ENCODE results near the gene ACLY. TPM values are rescaled to one million over a fixed set of nuclear protein-coding genes. Genes with fewer than 3 reads are reported as not detected.

The ACLY gene
- total and polyA plus RNA-seq, 2 of the 13 experiments (the other 11 are each of a cell fraction or from before 2014, with no cell fraction given), result 111 to 218 TPM

- no peak for TF ChIP-seq ZC3H4 (CRISPR knock-in tag; IDR thresholded peaks at IDR 0.05; ENCODE audit: borderline replicate concordance)
- TF ChIP-seq MED1 (CRISPR knock-in tag; IDR thresholded peaks at IDR 0.05), result peak; percentile 87
- peak; percentile 62; the same call in 1 of the 2 replicates for TF ChIP-seq HIVEP1 (CRISPR knock-in tag; IDR thresholded peaks at IDR 0.05)
- TF ChIP-seq USF2 (IDR thresholded peaks at IDR 0.05; ENCODE audit: low read depth, low read length), result no peak
- no peak for TF ChIP-seq USF2 (CRISPR knock-in tag; IDR thresholded peaks at IDR 0.05; ENCODE audit: borderline replicate concordance)
- peak; percentile 92 for TF ChIP-seq GFI1 (CRISPR knock-in tag; IDR thresholded peaks at IDR 0.05; ENCODE audit: borderline replicate concordance)
- no peak for TF ChIP-seq ATF1 (CRISPR knock-in tag; IDR thresholded peaks at IDR 0.05)
- no peak for TF ChIP-seq ZNF251 (CRISPR knock-in tag; IDR thresholded peaks at IDR 0.05)
- TF ChIP-seq NR1H2 (CRISPR knock-in tag; IDR thresholded peaks at IDR 0.05; ENCODE audit: borderline replicate concordance, low read depth), result no peak
- TF ChIP-seq MAFG (CRISPR knock-in tag; IDR thresholded peaks at IDR 0.05), result no peak
- TF ChIP-seq KDM3A (CRISPR knock-in tag; IDR thresholded peaks at IDR 0.05; ENCODE audit: low read depth), result peak; percentile 82
- TF ChIP-seq ZNF720 (CRISPR knock-in tag; IDR thresholded peaks at IDR 0.05), result no peak
- no peak; the same call in 1 of the 2 replicates for TF ChIP-seq DPF2 (CRISPR knock-in tag; IDR thresholded peaks at IDR 0.05; ENCODE audit: borderline replicate concordance, low read depth)
- no peak for TF ChIP-seq RBFOX2 (IDR thresholded peaks at IDR 0.05; ENCODE audit: low read depth, low read length)
- TF ChIP-seq ZNF234 (CRISPR knock-in tag; conservative IDR thresholded peaks at IDR 0.05), result no peak
- no peak for TF ChIP-seq ZNF275 (CRISPR knock-in tag; IDR thresholded peaks at IDR 0.05; ENCODE audit: borderline replicate concordance)
- TF ChIP-seq KLF15 (CRISPR knock-in tag; IDR thresholded peaks at IDR 0.05; ENCODE audit: borderline replicate concordance), result no peak
- TF ChIP-seq KDM1A (CRISPR knock-in tag; IDR thresholded peaks at IDR 0.05), result peak; percentile 95
- no peak for TF ChIP-seq ZZZ3 (CRISPR knock-in tag; IDR thresholded peaks at IDR 0.05; ENCODE audit: borderline replicate concordance)
- TF ChIP-seq ARID2 (CRISPR knock-in tag; IDR thresholded peaks at IDR 0.05; ENCODE audit: borderline replicate concordance), result peak; percentile 33; the same call in 1 of the 2 replicates
- no peak for TF ChIP-seq ZNF737 (CRISPR knock-in tag; IDR thresholded peaks at IDR 0.05; ENCODE audit: borderline replicate concordance)
- TF ChIP-seq RXRB (CRISPR knock-in tag; IDR thresholded peaks at IDR 0.05; ENCODE audit: borderline replicate concordance), result peak; percentile 88; the same call in 1 of the 2 replicates
- TF ChIP-seq YEATS2 (CRISPR knock-in tag; IDR thresholded peaks at IDR 0.05; ENCODE audit: borderline replicate concordance), result peak; percentile 81; the same call in 1 of the 2 replicates
- TF ChIP-seq ATF6 (CRISPR knock-in tag; conservative IDR thresholded peaks at IDR 0.05), result 0 out of 2 replicates have a peak, but pooled peaks have one; percentile 33
- TF ChIP-seq ZSCAN31 (CRISPR knock-in tag; IDR thresholded peaks at IDR 0.05; ENCODE audit: low read depth), result peak; percentile 87
- TF ChIP-seq TBP (CRISPR knock-in tag; IDR thresholded peaks at IDR 0.05), result no peak
Measured at GRCh38 chr17:41907633-41908539, 10.9 kb downstream of the ACLY start (continued).

All from HepG2 (cell line).